ENCODE results near the gene HIP1.

HIP1 gene

GRCh38 chr7:75721426-75721825 is 17.3 kb downstream of the HIP1 start:
- no peak for TF ChIP-seq TCF12 (IDR thresholded peaks at IDR 0.05; ENCODE audit: low read depth)
- TF ChIP-seq EP300 (IDR thresholded peaks at IDR 0.05; ENCODE audit: borderline replicate concordance) = no peak
- TF ChIP-seq REST (IDR thresholded peaks at IDR 0.05; ENCODE audit: low read depth) = no peak
- no peak for TF ChIP-seq MAX (IDR thresholded peaks at IDR 0.05)
- no peak for TF ChIP-seq CREB1 (IDR thresholded peaks at IDR 0.05; ENCODE audit: low read depth)
- TF ChIP-seq CEBPB (IDR thresholded peaks at IDR 0.05) = no peak
- no peak for TF ChIP-seq RAD21 (IDR thresholded peaks at IDR 0.05; ENCODE audit: low read depth)
- TF ChIP-seq ZBTB7A (IDR thresholded peaks at IDR 0.05; ENCODE audit: low read depth) = no peak

- TF ChIP-seq TCF12 (IDR thresholded peaks at IDR 0.05; ENCODE audit: low read depth) (no peak), TAF1 (IDR thresholded peaks at IDR 0.05; ENCODE audit: low read depth) (no peak), USF1 (IDR thresholded peaks at IDR 0.05) (no peak), MAX (IDR thresholded peaks at IDR 0.05) (no peak), ZBTB7A (IDR thresholded peaks at IDR 0.05; ENCODE audit: low read depth) (no peak), FOXM1 (IDR thresholded peaks at IDR 0.05; ENCODE audit: borderline replicate concordance, low read depth) (no peak), EGR1 (IDR thresholded peaks at IDR 0.05) (no peak)
These were observed 19.1 kb downstream of the HIP1 start for GRCh38 chr7:75719626-75720025.

- TF ChIP-seq EP300 (IDR thresholded peaks at IDR 0.05; ENCODE audit: borderline replicate concordance) = no peak
These were observed 20.2 kb downstream of the HIP1 start for GRCh38 chr7:75718390-75719031.

GRCh38 chr7:75716992-75717626 is 21.6 kb downstream of the HIP1 start:
- TF ChIP-seq EGR1 (IDR thresholded peaks at IDR 0.05) (no peak), CREB1 (IDR thresholded peaks at IDR 0.05; ENCODE audit: low read depth) (no peak), RAD21 (IDR thresholded peaks at IDR 0.05; ENCODE audit: low read depth) (no peak), NFIC (IDR thresholded peaks at IDR 0.05) (no peak), TAF1 (IDR thresholded peaks at IDR 0.05; ENCODE audit: low read depth) (no peak), REST (IDR thresholded peaks at IDR 0.05; ENCODE audit: low read depth) (no peak), USF1 (IDR thresholded peaks at IDR 0.05) (no peak)

- TF ChIP-seq FOXM1 (IDR thresholded peaks at IDR 0.05; ENCODE audit: borderline replicate concordance, low read depth) = no peak
- TF ChIP-seq TCF12 (IDR thresholded peaks at IDR 0.05; ENCODE audit: low read depth) = no peak
- no peak for TF ChIP-seq MAX (IDR thresholded peaks at IDR 0.05)
- TF ChIP-seq TEAD4 (IDR thresholded peaks at IDR 0.05) = no peak
- TF ChIP-seq CREB1 (IDR thresholded peaks at IDR 0.05; ENCODE audit: low read depth) = no peak
- TF ChIP-seq RAD21 (IDR thresholded peaks at IDR 0.05; ENCODE audit: low read depth) = no peak
- TF ChIP-seq USF1 (IDR thresholded peaks at IDR 0.05) = no peak
- TF ChIP-seq EP300 (IDR thresholded peaks at IDR 0.05; ENCODE audit: borderline replicate concordance) = no peak
- TF ChIP-seq CEBPB (IDR thresholded peaks at IDR 0.05) = no peak
- TF ChIP-seq NFIC (IDR thresholded peaks at IDR 0.05) = no peak
- no peak for TF ChIP-seq REST (IDR thresholded peaks at IDR 0.05; ENCODE audit: low read depth)
- no peak for TF ChIP-seq ZBTB7A (IDR thresholded peaks at IDR 0.05; ENCODE audit: low read depth)
- no peak for TF ChIP-seq EGR1 (IDR thresholded peaks at IDR 0.05)
- TF ChIP-seq TAF1 (IDR thresholded peaks at IDR 0.05; ENCODE audit: low read depth) = no peak
These were observed 22.9 kb downstream of the HIP1 start for GRCh38 chr7:75715864-75716263.

All from Ishikawa (cell line).